ENCODE measurements around the gene CREB5.

CREB5 gene

DNA sequence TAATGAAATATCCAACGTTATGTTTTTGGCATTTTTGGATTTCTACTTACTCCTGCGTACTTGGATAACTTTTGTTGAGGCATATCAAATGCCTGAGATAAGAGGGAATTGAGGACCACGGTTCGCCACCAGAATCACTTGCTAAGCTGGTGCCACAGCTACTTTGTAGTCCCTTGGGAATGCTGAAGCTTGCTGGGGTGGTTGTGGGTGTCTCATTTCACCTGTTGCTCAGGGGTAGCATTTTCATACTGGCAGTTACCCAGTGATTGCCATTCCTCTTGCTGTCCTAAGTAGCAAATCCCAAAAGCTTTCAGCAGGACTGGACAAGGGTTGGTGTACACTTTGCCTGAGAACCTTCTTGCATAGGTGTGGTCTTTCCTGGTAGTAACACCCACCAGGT, 75.2 kb downstream of the CREB5 start:
- H3K36me3 Mint-ChIP-seq = no peaks in the 10 kb centered on the region
- H3K4me1 Mint-ChIP-seq = no peaks in the 10 kb centered on the region
- CTCF ChIA-PET = no interaction called here
- H3K4me3 Mint-ChIP-seq = no peak overlapping the region
- no peaks in the 10 kb centered on the region for H3K9me3 Mint-ChIP-seq
- no peak overlapping the region for H3K27ac Mint-ChIP-seq
- no peaks in the 10 kb centered on the region for H3K27me3 Mint-ChIP-seq
- DNase-seq = no peak

DNA sequence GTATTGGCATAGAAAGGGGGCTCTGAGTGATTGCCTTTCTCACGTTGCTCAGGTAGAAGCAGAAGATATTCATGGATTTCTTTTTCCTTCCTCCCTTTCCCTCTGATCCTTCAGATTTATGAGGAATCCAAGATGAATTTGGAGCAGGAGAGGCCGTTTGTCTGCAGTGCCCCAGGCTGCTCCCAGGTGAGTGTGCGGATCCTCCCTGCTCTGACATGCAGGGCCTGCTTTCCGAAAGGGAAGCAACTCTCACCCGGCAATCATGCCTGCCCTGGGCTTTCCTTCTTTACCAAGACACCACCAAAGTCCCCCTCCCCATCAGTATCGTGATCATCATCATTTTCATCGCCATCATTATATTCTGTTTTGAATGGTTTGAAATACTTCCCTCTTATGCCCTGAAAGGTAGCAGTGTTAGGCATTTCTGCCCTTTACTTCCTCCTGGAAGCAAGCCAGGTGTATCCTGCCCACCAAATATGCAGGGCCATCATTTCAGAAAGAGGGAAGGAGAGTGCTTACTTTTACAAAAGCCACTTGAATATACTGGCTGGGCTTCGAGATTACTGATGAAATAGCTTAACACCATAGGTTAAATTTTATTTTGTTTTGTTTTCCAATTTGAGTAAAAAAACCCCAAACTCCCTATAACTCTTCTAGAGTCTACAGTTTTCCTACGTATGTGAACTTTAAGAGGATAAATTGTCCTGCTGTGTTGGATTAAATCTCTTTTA, 75.9 kb downstream of the CREB5 start:
- DNase-seq = no peak
- H3K27ac Mint-ChIP-seq = no peak overlapping the region
- H3K4me1 Mint-ChIP-seq = no peaks in the 10 kb centered on the region
- H3K4me3 Mint-ChIP-seq = no peak overlapping the region
- no peaks in the 10 kb centered on the region for H3K36me3 Mint-ChIP-seq
- H3K9me3 Mint-ChIP-seq = no peaks in the 10 kb centered on the region
- CTCF ChIA-PET = no interaction called here
- no peaks in the 10 kb centered on the region for H3K27me3 Mint-ChIP-seq

DNA sequence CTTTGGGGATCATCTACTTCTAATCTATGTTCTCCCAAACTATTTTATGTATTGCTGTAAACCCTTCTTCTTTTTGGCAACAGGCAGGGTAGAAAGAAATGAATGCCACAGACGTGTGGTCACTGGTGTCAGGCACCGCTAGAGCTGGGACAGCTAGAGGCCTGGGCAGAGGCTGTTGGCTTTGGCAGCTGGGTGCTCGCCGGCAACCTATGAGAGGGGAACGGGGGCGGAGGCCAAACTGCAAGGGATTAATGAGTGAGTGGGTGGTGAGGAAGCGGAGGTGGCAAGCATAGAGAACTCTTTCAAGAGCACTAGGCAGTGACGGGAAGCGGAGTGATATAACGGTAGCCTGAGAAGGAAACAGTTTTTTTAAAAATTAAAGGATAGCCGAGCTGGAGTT, 78.5 kb downstream of the CREB5 start:
- CTCF ChIA-PET = no interaction called here
- no peak overlapping the region for H3K27ac Mint-ChIP-seq
- no peaks in the 10 kb centered on the region for H3K27me3 Mint-ChIP-seq
- H3K4me1 Mint-ChIP-seq = no peaks in the 10 kb centered on the region
- H3K36me3 Mint-ChIP-seq = no peaks in the 10 kb centered on the region
- H3K4me3 Mint-ChIP-seq = no peak overlapping the region
- H3K9me3 Mint-ChIP-seq = no peaks in the 10 kb centered on the region
- no peak for DNase-seq

DNA sequence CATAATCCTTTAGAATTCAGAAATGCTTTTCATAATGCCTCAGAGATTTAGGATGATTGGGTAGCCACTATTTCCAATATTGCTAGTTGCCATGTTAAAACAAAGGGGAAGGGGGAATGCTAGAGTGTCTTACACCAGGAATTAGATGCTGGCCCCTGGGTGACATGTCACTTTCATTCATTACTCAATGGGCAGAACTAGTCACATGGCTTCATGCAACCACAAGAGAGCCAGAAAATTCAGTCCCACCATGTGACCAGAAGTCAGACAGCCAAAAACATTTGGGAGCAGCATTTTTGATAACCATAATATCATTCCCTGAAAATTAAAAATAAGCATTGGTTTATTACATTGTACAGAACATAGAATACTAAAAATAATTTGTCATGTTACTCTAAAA, 81.2 kb downstream of the CREB5 start:
- DNase-seq = no peak
- Mint-ChIP-seq H3K4me3 (no peak overlapping the region), H3K36me3 (no peaks in the 10 kb centered on the region), H3K4me1 (no peaks in the 10 kb centered on the region), H3K27ac (no peak overlapping the region), H3K9me3 (no peaks in the 10 kb centered on the region), H3K27me3 (no peaks in the 10 kb centered on the region)
- CTCF ChIA-PET = no interaction called here

DNA sequence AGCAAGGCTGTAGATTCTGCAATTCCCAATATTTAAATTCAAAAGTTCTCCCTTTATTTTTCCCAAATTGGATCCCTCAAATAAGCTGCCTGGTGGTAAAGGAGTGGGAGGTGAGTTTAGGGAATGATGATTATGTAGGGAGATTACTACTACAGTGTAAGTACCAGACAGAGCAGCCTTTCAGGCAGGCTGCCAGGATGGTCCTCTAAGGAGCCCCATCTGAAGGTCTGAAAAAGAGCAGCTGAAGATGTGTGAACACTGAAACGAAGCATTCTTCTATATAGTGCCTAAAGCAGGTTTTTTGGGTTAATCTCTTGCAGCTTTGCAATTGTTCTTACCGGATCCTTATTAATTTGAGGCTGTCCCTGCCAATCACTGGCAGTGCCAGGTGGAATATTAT, 84.7 kb downstream of the CREB5 start:
- Mint-ChIP-seq H3K36me3 (no peaks in the 10 kb centered on the region), H3K4me3 (no peak overlapping the region), H3K9me3 (no peaks in the 10 kb centered on the region), H3K4me1 (no peaks in the 10 kb centered on the region), H3K27me3 (no peaks in the 10 kb centered on the region), H3K27ac (no peak overlapping the region)
- DNase-seq = no peak
- CTCF ChIA-PET = no interaction called here

DNA sequence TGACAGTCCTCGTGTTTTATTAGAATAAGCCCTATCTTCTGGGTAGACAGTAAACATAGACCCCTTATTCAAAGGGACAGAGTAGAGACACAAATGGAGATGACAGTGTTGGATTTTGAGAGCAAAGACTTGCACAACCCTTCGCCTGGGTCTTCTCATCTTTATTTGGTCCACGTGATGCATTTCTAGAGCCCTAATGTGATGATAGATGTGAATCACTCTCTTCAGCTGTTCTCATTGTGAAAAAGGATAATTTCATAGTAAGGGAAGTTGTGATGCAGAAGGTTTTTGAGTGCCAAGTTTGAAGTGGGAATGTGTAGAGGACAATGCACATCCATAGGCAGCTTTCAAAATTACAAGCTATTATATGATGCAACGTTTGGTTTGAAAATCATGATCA, 86.3 kb downstream of the CREB5 start:
- H3K27ac Mint-ChIP-seq = no peak overlapping the region
- H3K9me3 Mint-ChIP-seq = no peaks in the 10 kb centered on the region
- CTCF ChIA-PET = no interaction called here
- DNase-seq = no peak
- H3K27me3 Mint-ChIP-seq = no peaks in the 10 kb centered on the region
- H3K4me1 Mint-ChIP-seq = no peaks in the 10 kb centered on the region
- H3K4me3 Mint-ChIP-seq = no peak overlapping the region
- no peaks in the 10 kb centered on the region for H3K36me3 Mint-ChIP-seq

DNA sequence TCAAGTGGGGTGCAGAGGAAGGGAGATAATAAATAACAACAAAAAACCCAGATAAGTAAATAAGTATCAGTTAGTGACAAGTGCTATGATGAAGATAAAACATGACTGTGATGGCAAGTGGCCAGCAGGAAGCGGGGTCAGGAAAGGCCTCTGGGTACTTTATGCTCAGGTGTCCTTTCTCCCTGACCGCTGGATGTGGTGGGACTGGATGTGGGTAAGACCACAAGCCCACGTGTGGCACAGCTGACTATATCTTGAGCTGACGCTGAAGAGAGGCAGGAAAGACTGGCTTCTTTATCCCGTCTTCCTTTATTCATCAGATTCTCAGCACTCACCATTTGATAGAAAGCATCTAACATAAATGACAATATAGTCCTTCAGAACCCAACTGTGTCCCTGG, 87.8 kb downstream of the CREB5 start:
- CTCF ChIA-PET = no interaction called here
- Mint-ChIP-seq H3K4me1 (no peaks in the 10 kb centered on the region), H3K27ac (no peak overlapping the region), H3K27me3 (no peaks in the 10 kb centered on the region), H3K9me3 (no peaks in the 10 kb centered on the region), H3K36me3 (no peaks in the 10 kb centered on the region), H3K4me3 (no peak overlapping the region)
- DNase-seq = no peak

DNA sequence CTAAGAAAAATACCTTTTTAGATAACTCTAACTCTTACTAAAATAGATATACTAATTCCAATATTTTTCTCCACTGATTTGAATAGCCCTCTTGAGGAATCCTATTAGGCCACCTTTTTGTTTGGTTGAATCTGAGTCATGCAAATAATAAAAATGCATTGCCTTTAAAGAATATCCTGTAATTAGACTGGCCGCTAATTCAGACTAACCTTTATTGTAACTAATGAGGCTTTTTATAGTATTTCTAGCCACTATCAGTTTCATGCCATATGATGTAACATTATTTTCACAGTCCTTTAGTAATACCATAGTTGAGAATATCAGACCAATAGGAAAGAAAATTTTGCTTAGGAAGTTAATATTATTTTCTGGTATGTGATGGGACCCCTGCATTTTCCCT, 90.1 kb downstream of the CREB5 start:
- Mint-ChIP-seq H3K9me3 (no peaks in the 10 kb centered on the region), H3K27me3 (no peaks in the 10 kb centered on the region), H3K4me1 (no peaks in the 10 kb centered on the region), H3K4me3 (no peak overlapping the region), H3K27ac (no peak overlapping the region), H3K36me3 (no peaks in the 10 kb centered on the region)
- no peak for DNase-seq
- CTCF ChIA-PET = no interaction called here

DNA sequence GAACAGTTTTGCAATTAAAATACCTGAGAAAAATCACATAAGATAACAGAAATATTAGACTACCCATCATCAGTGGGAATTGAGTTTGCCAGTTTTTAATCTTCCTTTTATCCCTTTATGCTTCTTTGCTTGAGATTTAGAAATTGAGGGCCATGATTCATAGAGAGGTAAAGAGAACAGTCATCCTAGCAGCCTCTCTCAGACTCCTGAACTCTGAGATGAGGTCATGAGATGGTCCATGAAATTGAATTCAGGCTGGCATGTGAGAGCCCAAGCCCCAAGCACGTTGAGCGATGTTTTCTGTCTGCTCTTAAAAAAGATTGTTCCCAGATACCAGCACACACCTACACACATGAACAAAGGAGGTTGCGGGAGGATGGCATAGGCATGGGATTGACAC, 91.1 kb downstream of the CREB5 start:
- Mint-ChIP-seq H3K4me1 (no peaks in the 10 kb centered on the region), H3K36me3 (no peaks in the 10 kb centered on the region), H3K4me3 (no peak overlapping the region), H3K9me3 (no peaks in the 10 kb centered on the region), H3K27ac (no peak overlapping the region), H3K27me3 (no peaks in the 10 kb centered on the region)
- no peak for DNase-seq
- CTCF ChIA-PET = no interaction called here

DNA sequence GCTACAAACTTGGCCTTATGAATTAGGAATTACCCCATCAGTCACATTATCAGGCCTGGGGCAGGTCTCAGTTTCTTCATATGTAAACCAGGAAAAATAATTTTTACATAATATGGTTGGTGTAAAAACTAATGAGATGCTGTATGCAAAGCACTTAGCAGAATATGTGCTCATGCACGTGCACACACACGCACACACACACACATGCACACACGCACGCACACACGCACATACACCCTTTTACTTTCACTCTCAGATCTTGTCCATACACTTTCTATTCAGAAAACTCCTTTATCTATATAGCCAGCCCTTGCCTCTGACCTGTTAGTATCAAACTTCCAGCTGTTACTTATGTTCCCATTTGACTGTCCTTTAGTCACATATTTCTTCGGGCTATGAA, 92.7 kb downstream of the CREB5 start:
- peaks cover 2% of the 10 kb centered on the region for H3K4me1 Mint-ChIP-seq
- H3K27ac Mint-ChIP-seq = no peak overlapping the region
- peaks cover 5% of the 10 kb centered on the region for H3K27me3 Mint-ChIP-seq
- no peak overlapping the region for H3K4me3 Mint-ChIP-seq
- no peaks in the 10 kb centered on the region for H3K9me3 Mint-ChIP-seq
- no peaks in the 10 kb centered on the region for H3K36me3 Mint-ChIP-seq
- DNase-seq = no peak
- CTCF ChIA-PET = no interaction called here

DNA sequence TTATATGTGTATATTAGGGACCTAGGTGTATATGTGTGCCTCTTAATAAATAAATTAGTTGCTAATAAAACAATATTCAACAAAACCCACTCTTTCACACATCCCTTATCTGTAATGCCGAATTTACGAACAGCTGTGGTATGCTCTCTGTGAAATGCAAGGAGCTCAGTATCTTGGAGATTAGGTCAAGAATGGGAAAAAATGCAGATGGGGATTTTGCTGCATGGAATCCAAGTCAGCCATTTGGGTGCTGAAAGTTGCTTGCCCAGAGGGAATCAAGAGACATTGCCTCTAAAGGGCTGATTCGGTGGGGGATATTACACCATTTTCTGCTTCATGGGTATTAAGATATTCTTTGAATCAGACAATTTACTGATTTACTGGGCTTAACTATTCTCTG, 93.5 kb downstream of the CREB5 start:
- H3K9me3 Mint-ChIP-seq = no peaks in the 10 kb centered on the region
- no peak for DNase-seq
- H3K27me3 Mint-ChIP-seq = peaks cover 7% of the 10 kb centered on the region
- CTCF ChIA-PET = no interaction called here
- no peak overlapping the region for H3K4me3 Mint-ChIP-seq
- H3K36me3 Mint-ChIP-seq = no peaks in the 10 kb centered on the region
- H3K27ac Mint-ChIP-seq = no peak overlapping the region
- H3K4me1 Mint-ChIP-seq = peaks cover 2% of the 10 kb centered on the region

DNA sequence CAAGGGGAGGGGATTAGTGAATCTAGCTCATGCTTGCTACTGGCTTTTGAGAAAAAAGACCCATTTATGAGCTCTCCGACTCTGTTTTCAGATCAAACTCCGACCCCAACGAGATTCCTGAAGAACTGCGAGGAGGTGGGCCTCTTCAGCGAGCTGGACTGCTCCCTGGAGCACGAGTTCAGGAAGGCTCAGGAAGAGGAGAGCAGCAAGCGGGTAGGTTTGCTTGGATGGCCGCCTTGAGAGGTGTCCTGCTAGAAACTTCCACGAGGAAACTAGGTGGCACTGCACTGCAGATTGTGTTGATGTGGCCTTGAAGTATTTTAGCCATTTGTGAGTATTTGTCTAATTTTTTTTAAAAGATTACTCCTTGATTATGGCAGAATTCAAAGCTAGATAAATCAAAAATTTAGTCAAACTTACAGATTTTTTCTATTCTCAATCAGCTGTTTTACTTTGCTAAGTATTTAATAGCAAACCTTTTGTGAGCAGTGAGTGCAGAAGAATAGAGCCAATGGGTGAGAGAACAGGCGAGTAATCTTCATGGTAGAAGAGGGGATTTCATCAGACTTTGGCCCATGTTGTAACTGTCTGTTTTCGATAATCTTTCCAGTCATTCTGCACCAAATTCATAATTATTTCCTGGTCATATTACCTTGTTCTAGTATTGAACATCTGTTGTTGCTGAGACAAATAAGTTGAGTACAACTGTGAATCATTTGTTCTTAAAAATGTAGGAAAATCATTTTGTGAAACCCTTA, 95.4 kb downstream of the CREB5 start:
- CTCF ChIA-PET = no interaction called here
- no peaks in the 10 kb centered on the region for H3K9me3 Mint-ChIP-seq
- H3K27ac Mint-ChIP-seq = no peak overlapping the region
- peaks cover 2% of the 10 kb centered on the region for H3K4me1 Mint-ChIP-seq
- no peak for DNase-seq
- no peak overlapping the region for H3K4me3 Mint-ChIP-seq
- H3K27me3 Mint-ChIP-seq = peaks cover 7% of the 10 kb centered on the region
- no peaks in the 10 kb centered on the region for H3K36me3 Mint-ChIP-seq

DNA sequence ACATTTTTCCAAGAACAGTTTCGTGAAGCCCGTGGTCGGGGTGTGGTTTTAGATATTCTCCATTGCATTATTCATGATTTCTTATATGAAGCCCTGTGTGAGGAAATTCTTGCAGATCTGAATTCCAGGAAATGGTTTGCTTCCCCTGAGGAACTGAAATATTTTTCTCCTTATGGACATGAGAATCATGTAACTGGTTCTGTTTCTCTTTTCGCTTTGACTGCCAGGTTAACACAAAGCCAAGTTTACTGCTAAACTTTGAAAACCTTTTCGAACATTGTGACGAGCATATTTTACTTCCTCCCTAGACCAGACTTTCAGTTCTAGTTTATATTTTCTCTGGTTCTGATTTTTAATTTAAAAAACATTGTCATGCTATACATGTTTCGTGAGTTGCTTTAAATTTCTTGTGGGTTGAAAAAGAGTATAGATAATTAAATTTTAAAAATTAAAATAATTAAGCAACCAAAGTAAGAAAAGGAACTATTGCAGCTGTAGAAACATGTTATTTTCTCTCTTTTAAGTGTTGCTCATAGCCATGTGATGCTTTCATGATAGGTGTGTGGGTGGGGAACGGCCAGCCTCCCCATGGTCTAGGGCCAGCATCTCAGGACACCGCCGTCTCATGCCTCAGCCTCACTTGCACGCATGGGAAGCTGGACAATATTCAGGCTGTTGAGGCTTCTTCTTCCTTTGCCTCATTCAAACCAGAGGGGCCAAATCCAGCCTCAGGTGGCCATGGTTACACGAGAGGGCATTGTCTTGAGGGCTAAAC, 97.1 kb downstream of the CREB5 start:
- H3K4me1 Mint-ChIP-seq = peaks cover 2% of the 10 kb centered on the region
- no peaks in the 10 kb centered on the region for H3K36me3 Mint-ChIP-seq
- peaks cover 7% of the 10 kb centered on the region for H3K27me3 Mint-ChIP-seq
- H3K4me3 Mint-ChIP-seq = no peak overlapping the region
- CTCF ChIA-PET = no interaction called here
- H3K9me3 Mint-ChIP-seq = no peaks in the 10 kb centered on the region
- no peak for DNase-seq
- H3K27ac Mint-ChIP-seq = no peak overlapping the region

DNA sequence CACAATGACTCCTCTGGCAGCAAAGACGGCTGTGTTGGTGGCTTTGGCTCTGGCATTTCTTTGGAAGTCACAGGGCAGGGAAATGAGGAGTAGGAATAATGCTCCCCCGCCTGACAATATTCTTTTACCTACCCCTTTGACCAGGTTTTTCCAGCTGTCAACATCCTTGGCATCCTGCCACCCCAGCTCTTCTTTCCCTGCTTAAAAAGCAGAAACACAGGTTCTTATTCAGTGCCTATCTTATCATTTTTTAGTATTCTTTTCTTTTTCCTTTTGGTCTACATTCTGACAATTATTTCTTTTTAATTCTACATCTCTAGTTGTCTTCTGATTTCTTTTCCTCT, 97.7 kb downstream of the CREB5 start:
- Mint-ChIP-seq H3K27ac (no peak overlapping the region), H3K4me1 (peaks cover 2% of the 10 kb centered on the region), H3K36me3 (no peaks in the 10 kb centered on the region), H3K4me3 (no peak overlapping the region), H3K9me3 (no peaks in the 10 kb centered on the region), H3K27me3 (peaks cover 7% of the 10 kb centered on the region)
- DNase-seq = no peak
- CTCF ChIA-PET = interaction anchor here (1.0 kb wide), 1 partner anchor 213 kb away, joined by 3 read pairs; no protein-coding TSS in a partner anchor

Data from activated naive CD4-positive, alpha-beta T cell treated with anti-CD3 and anti-CD28 coated beads, Interleukin-2, amount 10 ng/mL, durations not matched to agents 7 days and 5 days (primary cell).